ENCODE results near the gene EPS8.

GRCh38 chr12:15794196-15794595, 5.0 kb upstream of the EPS8 start:
- TF ChIP-seq CTCF (optimal IDR thresholded peaks at IDR 0.05 in 1 of 3, IDR thresholded peaks at IDR 0.05 in 1 of 3, conservative IDR thresholded peaks at IDR 0.05 in 1 of 3; ENCODE audit: extremely low read depth in 1 of 3, insufficient read depth in 2 of 3, low read length in 3 of 3) (no peak), EZH2 (IDR thresholded peaks at IDR 0.05; ENCODE audit: low read length) (no peak)
